HepG2 (cell line): ENCODE results near the gene ASTN2. TPM values are rescaled to one million over a fixed set of nuclear protein-coding genes. Genes with fewer than 3 reads are reported as not detected.

Experiments used
- ATAC-seq: fragments of 200-7000 bp; cut with Tn5 transposase; 3 replicates; pipeline ENCODE4 v1.9.1; 2020; ENCODE audit warnings: mild to moderate bottlenecking, moderate library complexity
- BruUV-seq: library from RNA; stranded (reverse); fragments of 400-500 nt; replicated peaks from 2 replicates; lab custom pipeline; 2021; lab: Mats Ljungman, UMichigan
- CTCF ChIA-PET: fragments of 300-600 bp; formaldehyde crosslinking; extraction: SDS; loops from one replicate; lab custom pipeline; 2021; ENCODE audit warnings: low total read pairs, inconsistent platforms, low intra/inter-chr PET ratio; lab: Yijun Ruan, JAX
- POLR2A ChIA-PET: fragments of 350-600 bp; sonication (Branson Sonifier 250); formaldehyde crosslinking; loops from one replicate; lab custom pipeline; 2020; ENCODE audit warnings: antibody characterized with exemption, inconsistent platforms; lab: Yijun Ruan, JAX
- DNase-seq: peaks from one replicate; pipeline ENCODE4 v3.0.0-alpha.2; 2015; ENCODE audit warnings: low spot score
- FAIRE-seq: peaks from 3 replicates; lab custom pipeline; 2011; peaks lifted over from hg19 to GRCh38; lab: Jason Lieb, UNC
- H2AFZ ChIP-seq: one replicate; pipeline ENCODE4 v1.6.1; 2011; ENCODE audit warnings: low read length, inconsistent platforms
- H3K27ac ChIP-seq: fragments of 300-600 bp; 3 replicates; pipeline ENCODE4 v1.8.0; 2011; ENCODE audit warnings: mixed run types, mild to moderate bottlenecking, mixed read lengths, low read length, inconsistent platforms; ENCODE audit not compliant: insufficient read depth; ENCODE audit errors: extremely low read length
- H3K27me3 ChIP-seq, 2 experiments: fragments of 200-600 bp in 1 of 2; 2 replicates in 1 of 2; 3 replicates in 1 of 2; pipeline versions ENCODE4 v1.6.0 to v1.8.0; 2011; ENCODE audit warnings: low read length in 2 of 2, mild to moderate bottlenecking in 2 of 2, moderate library complexity in 2 of 2, inconsistent platforms in 1 of 2; ENCODE audit not compliant: insufficient read depth in 2 of 2, control insufficient read depth in 1 of 2
- H3K36me3 ChIP-seq, 2 experiments: fragments of 200-600 bp in 1 of 2; replicated peaks in 1 of 2; 2 replicates in 1 of 2; 3 replicates in 1 of 2; pipeline versions ENCODE4 v1.5.1 to v1.8.0; 2011; ENCODE audit warnings: low read length in 2 of 2, inconsistent platforms in 1 of 2; ENCODE audit not compliant: insufficient read depth in 2 of 2, control insufficient read depth in 1 of 2
- H3K4me1 ChIP-seq: 2 replicates; pipeline ENCODE4 v1.5.1; 2012; ENCODE audit warnings: low read length, inconsistent platforms; ENCODE audit not compliant: insufficient read depth
- H3K4me2 ChIP-seq: 2 replicates; pipeline ENCODE4 v1.6.0; 2011; ENCODE audit warnings: low read depth, low read length, inconsistent platforms
- H3K4me3 ChIP-seq, 3 experiments: fragments of 200-600 bp in 1 of 3; sonication (generic), shearing (Covaris generic) in 1 of 3; replicated peaks in 1 of 3; 2 replicates each; pipeline ENCODE4 v1.5.1; 2011 to 2016; ENCODE audit warnings: low read length in 3 of 3, inconsistent platforms in 2 of 3, low read depth in 2 of 3, mild to moderate bottlenecking in 2 of 3, control low read depth in 1 of 3, mixed read lengths in 1 of 3; ENCODE audit not compliant: insufficient read depth in 1 of 3
- H3K79me2 ChIP-seq: one replicate; pipeline ENCODE4 v1.6.1; 2011; ENCODE audit warnings: low read length, inconsistent platforms; ENCODE audit not compliant: insufficient read depth
- H3K9ac ChIP-seq: 2 replicates; pipeline ENCODE4 v1.6.0; 2011; ENCODE audit warnings: mild to moderate bottlenecking, low read depth, low read length, inconsistent platforms; ENCODE audit not compliant: insufficient read depth
- H3K9me3 ChIP-seq: 2 replicates; pipeline ENCODE4 v1.5.1; 2012; ENCODE audit warnings: mild to moderate bottlenecking, low read length
- H4K20me1 ChIP-seq: 2 replicates; pipeline ENCODE4 v1.6.0; 2011; ENCODE audit warnings: inconsistent platforms, mild to moderate bottlenecking, low read length, moderate library complexity; ENCODE audit not compliant: insufficient read depth
- CENPX ChIP-seq: sonication (generic); formaldehyde crosslinking; IDR thresholded peaks from 2 replicates; pipeline ENCODE4 v1.9.0; 2021; ENCODE audit warnings: mild to moderate bottlenecking, missing genetic modification reagents, moderate library complexity
- CTCF ChIP-seq: sonication (generic); formaldehyde crosslinking; IDR thresholded peaks from 2 replicates; pipeline ENCODE4 v1.5.0; 2020; ENCODE audit warnings: mild to moderate bottlenecking, missing genetic modification reagents, moderate library complexity
- GTF3A ChIP-seq: sonication (generic); formaldehyde crosslinking; conservative IDR thresholded peaks from 2 replicates; pipeline ENCODE4 v1.4.0; 2020; ENCODE audit warnings: mild to moderate bottlenecking, missing genetic modification reagents
- HNF4G ChIP-seq, 2 experiments: sonication (generic) in 1 of 2; formaldehyde crosslinking in 1 of 2; IDR thresholded peaks; 2 replicates each; pipeline versions ENCODE4 v1.4.0 to v1.6.1; 2011 to 2020; ENCODE audit warnings: borderline replicate concordance in 2 of 2, low read depth in 2 of 2, mild to moderate bottlenecking in 2 of 2, low read length in 1 of 2, missing genetic modification reagents in 1 of 2, moderate library complexity in 1 of 2
- MEF2D ChIP-seq: sonication (generic); formaldehyde crosslinking; IDR thresholded peaks from 2 replicates; pipeline ENCODE4 v1.5.1; 2020; ENCODE audit warnings: mild to moderate bottlenecking, missing genetic modification reagents
- MIXL1 ChIP-seq: IDR thresholded peaks from 2 replicates; pipeline ENCODE4 v1.6.1; 2016
- PAX8 ChIP-seq: sonication (generic); formaldehyde crosslinking; IDR thresholded peaks from 2 replicates; pipeline ENCODE4 v1.8.0; 2022; ENCODE audit warnings: mild to moderate bottlenecking, missing genetic modification reagents, borderline replicate concordance
- RAD21 ChIP-seq: fragments of 450-650 bp; formaldehyde crosslinking; IDR thresholded peaks from 2 replicates; pipeline ENCODE4 v1.5.0; 2020; ENCODE audit warnings: mild to moderate bottlenecking
- SMC3 ChIP-seq: IDR thresholded peaks from 2 replicates; pipeline ENCODE4 v1.6.1; 2011; ENCODE audit warnings: low read length, improper control_type of control experiment
- STAG1 ChIP-seq: sonication (generic); formaldehyde crosslinking; IDR thresholded peaks from 2 replicates; pipeline ENCODE4 v1.4.0; 2020; ENCODE audit warnings: missing genetic modification reagents
- ZNF335 ChIP-seq: sonication (generic); formaldehyde crosslinking; IDR thresholded peaks from 2 replicates; pipeline ENCODE4 v1.4.0; 2020; ENCODE audit warnings: missing genetic modification reagents
- ZNF572 ChIP-seq: sonication (generic); formaldehyde crosslinking; IDR thresholded peaks from 2 replicates; pipeline ENCODE4 v1.5.1; 2020; ENCODE audit warnings: mild to moderate bottlenecking, missing genetic modification reagents
- WGBS: methylation state at CpG from one replicate; pipeline ENCODE4 v1.1.6; 2017; ENCODE audit warnings: low lambda C conversion rate; 5-methylcytosine and 5-hydroxymethylcytosine counted together
- in situ Hi-C: cut with HindIII; loops from 2 replicates; pipeline ENCODE4 v1.10.0; 2017; ENCODE audit warnings: low pct_unique_long_range_greater_than_20kb; ENCODE audit not compliant: extremely low pct_ligation_motif_present
- intact Hi-C: fragments of 100-400 bp; cut with micrococcal nuclease; formaldehyde crosslinking; loops from one replicate; pipeline ENCODE4 v1.10.0; 2022; ENCODE audit not compliant: unreplicated experiment
- polyA plus RNA-seq, 8 experiments: library from polyadenylated mRNA; depleted of rRNA in 3 of 8; stranded (reverse) in 7 of 8; unstranded in 1 of 8; fragments of >200 nt; fragmentation: Illumina TruSeq in 4 of 8; extraction: Trizol in 4 of 8; gene quantifications; 2 replicates each; pipeline versions ENCODE4 v1.2.1 to v1.2.3, GENCODE V29; 2011 to 2016; ENCODE audit warnings: low read depth in 4 of 8, missing spikeins in 1 of 8, mixed read lengths in 1 of 8; ENCODE audit not compliant: insufficient read depth in 1 of 8
- total RNA-seq, 5 experiments: library from RNA; depleted of rRNA; stranded (reverse); fragments of >200 nt; fragmentation: Illumina TruSeq; extraction: Trizol; gene quantifications; 2 replicates each; pipeline ENCODE4 v1.2.3, GENCODE V29; 2016; ENCODE audit warnings: low read depth in 1 of 5
- TF ChIP-seq, protein P1 (sequence below): sonication (generic); formaldehyde crosslinking; IDR thresholded peaks from 2 replicates; pipeline ENCODE4 v1.4.0; 2020; ENCODE audit warnings: missing genetic modification reagents, mild to moderate bottlenecking, borderline replicate concordance

The ASTN2 gene
- total and polyA plus RNA-seq, 2 of the 13 experiments (the other 11 are each of a cell fraction or from before 2014, with no cell fraction given) = 5.2 to 13.5 TPM

DNA sequence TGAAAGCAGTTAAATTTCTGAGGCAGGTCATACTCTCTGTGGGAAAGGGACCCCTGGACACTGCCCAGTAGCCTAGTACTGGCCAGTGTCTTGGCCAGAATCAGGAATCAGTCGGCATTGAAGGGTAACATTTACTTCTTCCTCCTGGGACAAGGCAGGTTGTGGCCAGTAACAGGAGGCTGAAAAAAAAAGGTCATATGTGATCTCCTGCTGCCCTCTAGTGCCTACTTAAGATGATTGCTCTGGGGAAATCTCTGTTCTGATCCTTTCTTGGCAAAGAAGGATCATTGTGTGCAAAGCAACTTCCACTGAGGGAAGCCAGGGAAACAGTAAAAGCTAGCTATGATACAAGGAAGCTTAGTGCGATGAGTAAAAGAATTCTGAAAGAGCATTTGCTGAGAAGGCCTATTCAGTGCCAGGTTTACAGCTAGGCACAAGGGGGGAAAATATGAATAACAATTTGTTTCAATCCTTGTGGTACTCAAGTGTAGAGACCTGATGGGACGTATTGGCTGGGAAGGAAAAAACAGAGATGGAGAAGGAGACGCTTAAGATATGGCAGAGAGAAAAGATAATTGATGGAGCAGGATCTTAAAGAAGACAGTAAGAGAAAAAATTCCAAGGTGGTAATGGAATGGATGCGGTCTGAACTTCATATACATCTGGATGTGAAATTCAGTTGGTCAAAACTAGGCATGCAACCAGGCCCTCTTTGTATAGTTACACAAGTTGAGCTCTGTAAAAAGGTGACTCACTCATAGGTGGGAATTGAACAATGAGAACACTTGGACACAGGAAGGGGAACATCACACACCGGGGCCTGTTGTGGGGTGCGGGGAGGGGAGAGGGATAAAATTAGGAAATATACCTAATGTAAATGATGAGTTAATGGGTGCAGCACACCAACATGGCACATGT is 753.6 kb downstream of the ASTN2 start:
- CTCF ChIA-PET = interaction anchor here (0.8 to 3.8 kb wide), 4 partner anchors 72 to 1068 kb away, joined by 3 to 34 read pairs (median 4); no protein-coding TSS in a partner anchor
- H3K27me3 ChIP-seq = no peaks in the 10 kb centered on the region
- H3K9me3 ChIP-seq = no peaks in the 10 kb centered on the region
- H2AFZ ChIP-seq = no peak overlapping the region
- H4K20me1 ChIP-seq = no peaks in the 10 kb centered on the region
- no peak overlapping the region for H3K4me2 ChIP-seq
- H3K36me3 ChIP-seq = no peaks in the 10 kb centered on the region
- in situ Hi-C loops = loop anchor here (5.0 kb wide), 2 partner anchors 509 to 779 kb away; partner anchors contain the start of gene PAPPA
- intact Hi-C loops = loop anchor here (1.0 to 5.0 kb wide), 5 partner anchors 72 to 1070 kb away; no protein-coding TSS in a partner anchor
- ATAC-seq (peak; percentile 89), DNase-seq (peak; percentile 57)
- 69% methylated on average over 7 of the region's 7 CpGs for WGBS
- no peak overlapping the region for H3K4me3 ChIP-seq
- H3K4me1 ChIP-seq = peaks cover 8% of the 10 kb centered on the region; the same call in 1 of the 2 replicates
- TF ChIP-seq PAX8 (CRISPR knock-in tag) (no peak), RAD21 (CRISPR knock-in tag) (peak; percentile 71), ZNF572 (CRISPR knock-in tag) (no peak), CTCF (CRISPR knock-in tag) (peak; percentile 84), MEF2D (CRISPR knock-in tag) (no peak), CENPX (CRISPR knock-in tag) (no peak), STAG1 (CRISPR knock-in tag) (peak; percentile 90), SMC3 (peak; percentile 80), MIXL1 (CRISPR knock-in tag) (0 out of 2 replicates have a peak, but pooled peaks have one; percentile 43), GTF3A (no peak), HNF4G (IDR thresholded peaks at IDR 0.05; ENCODE audit: borderline replicate concordance, low read depth, low read length) (no peak), HNF4G (CRISPR knock-in tag; IDR thresholded peaks at IDR 0.05; ENCODE audit: borderline replicate concordance, low read depth) (no peak), ZNF335 (CRISPR knock-in tag) (0 out of 2 replicates have a peak, but pooled peaks have one; percentile 30)
- TF ChIP-seq, protein P1, sequence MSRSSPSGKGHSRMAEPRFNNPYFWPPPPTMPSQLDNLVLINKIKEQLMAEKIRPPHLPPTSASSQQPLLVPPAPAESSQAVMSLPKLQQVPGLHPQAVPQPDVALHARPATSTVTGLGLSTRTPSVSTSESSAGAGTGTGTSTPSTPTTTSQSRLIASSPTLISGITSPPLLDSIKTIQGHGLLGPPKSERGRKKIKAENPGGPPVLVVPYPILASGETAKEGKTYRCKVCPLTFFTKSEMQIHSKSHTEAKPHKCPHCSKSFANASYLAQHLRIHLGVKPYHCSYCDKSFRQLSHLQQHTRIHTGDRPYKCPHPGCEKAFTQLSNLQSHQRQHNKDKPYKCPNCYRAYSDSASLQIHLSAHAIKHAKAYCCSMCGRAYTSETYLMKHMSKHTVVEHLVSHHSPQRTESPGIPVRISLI (CRISPR knock-in tag) = peak; percentile 80; the same call in 1 of the 2 replicates
- TF ChIP-seq, all 625 proteins: peak for 7
- Histone ChIP-seq H3K27ac (no peak overlapping the region), H3K79me2 (no peaks in the 10 kb centered on the region), H3K9ac (no peak overlapping the region)
- POLR2A ChIA-PET = no interaction called here
- BruUV-seq = no TSS peak
- peak; percentile 86 for FAIRE-seq
